AG09319 (cell line): ENCODE results near the gene PRDM16.

Experiments
- DNase-seq: peaks from one replicate; pipeline ENCODE4 v3.0.0-alpha.2; 2010; ENCODE audit warnings: low read depth; ENCODE audit errors: extremely low read depth
- CTCF ChIP-seq: IDR thresholded peaks from 2 replicates; pipeline ENCODE4 v1.5.1; 2011; ENCODE audit warnings: low read depth, mild to moderate bottlenecking, inconsistent platforms, low read length, moderate library complexity

PRDM16 gene

DNA sequence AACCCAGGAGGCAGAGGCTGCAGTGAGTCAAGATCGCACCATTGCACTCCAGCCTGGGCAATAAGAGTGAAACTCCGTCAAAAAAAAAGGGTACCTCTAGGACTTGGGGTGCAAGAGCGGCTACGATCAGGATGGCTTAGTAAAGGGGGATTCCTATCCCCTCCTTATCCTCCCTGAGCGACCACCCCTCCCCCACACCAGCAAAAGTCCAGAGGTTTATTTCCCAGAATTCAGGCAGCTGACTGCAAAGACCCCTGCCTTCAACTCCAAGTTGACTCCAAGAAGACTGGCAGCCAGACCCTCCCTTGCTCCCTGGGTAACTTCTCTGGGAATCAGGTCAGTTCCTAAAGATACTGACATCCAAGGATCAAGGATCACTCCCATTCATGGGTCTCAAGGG is 12.4 kb upstream of the PRDM16 start:
- TF ChIP-seq CTCF = no peak
- no peak for DNase-seq

DNA sequence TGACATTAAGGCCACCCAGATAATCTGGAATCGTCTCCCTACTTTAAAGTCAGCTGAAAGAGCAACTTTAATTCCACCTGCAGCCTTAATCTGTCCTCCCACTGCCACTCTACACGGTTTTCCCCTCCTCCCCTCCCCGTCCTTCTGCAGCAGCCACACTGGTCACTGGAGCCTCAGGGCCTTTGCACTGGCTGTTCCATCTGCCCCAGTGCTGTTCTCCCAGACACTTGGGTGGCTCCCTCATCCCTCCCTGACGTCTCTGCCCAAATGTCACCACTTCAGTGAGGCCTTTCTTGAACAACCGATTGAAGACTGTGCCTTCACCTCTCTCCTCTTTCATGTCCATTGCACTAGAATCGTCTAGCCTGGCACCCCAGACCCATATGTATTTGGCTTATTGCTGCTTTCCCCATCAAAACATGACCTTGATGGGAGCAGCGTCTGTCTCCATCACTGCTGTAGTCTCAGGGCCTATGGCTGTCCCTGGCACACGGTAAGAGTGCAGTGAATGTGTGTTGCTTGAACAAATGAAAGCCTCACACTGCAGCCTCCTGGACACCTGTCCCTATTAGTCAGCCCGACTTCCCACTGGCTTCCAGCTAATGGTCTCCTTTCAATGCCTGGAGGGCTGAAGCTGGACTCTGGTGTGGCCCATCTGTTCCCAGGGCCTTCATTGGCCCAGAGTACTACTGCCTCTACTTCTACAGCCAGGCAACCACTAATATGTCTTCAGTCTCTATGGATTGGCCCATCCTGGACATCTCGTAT is 10.6 kb upstream of the PRDM16 start:
- DNase-seq = no peak
- TF ChIP-seq CTCF = no peak

DNA sequence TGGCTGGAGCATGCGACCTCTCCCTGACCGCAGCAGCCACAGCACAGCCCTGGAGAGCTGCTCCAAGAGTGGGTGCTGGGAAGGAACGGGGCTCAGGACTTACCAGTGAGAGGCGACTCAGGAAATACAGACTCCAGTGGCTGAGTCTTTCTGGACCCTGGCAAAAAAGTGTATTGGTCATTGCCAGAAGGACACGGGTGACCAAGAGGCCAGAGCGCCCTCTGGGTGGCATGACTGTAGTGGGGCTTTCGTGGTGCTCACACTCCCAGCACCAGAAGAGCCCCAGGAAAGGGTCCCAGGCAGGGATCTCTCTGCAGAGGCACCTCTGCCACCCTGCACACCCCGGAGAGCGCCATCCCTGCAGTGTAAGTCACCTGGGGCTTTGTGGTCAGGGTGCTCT is 8.9 kb upstream of the PRDM16 start:
- no peak for DNase-seq
- no peak for TF ChIP-seq CTCF

DNA sequence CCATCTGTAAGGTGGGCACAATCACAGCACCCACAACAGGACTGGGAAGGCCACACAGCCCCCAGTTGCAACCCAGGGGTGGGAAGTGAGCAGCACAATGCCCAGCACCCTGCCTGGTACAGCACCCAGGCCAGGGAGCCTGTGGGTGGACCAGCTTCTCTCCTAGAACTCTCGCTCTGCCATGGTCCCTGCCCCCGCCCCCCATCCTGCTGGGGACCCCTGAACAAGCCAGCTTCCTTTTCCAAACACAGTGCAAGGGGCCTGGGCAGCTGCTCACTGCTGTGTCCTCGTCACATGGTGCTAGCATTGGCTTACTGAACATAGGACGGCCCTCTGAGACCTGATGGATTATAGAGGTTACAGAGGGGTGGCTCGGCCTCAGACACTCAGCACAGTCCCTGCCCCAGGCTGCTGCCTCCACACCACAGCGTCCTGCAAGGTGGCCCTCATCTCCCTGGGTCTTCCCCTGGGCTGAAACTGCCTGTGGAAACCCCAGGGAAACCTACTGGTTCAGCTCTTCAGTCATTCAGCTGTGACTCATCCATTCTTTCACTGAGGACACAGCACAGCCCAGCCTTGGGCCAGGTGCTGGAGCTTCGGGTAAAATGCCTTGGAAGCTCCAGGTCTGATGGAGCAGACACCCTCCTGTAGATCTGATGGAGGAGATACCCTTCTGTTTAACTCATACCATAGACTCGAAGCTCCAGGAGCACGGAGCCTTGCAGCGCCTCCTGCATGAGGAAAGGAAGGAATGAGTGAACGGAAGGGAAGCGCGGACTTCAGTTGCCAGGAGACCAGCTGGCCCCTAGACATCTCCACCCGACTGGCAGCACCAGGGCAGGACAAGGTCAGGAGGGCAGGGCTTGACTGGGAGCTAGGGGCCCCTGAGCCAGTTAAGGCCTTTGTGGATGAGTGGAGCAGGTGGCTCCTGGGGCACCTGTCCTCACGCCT is 8.1 kb upstream of the PRDM16 start:
- no peak for TF ChIP-seq CTCF
- DNase-seq = no peak

DNA sequence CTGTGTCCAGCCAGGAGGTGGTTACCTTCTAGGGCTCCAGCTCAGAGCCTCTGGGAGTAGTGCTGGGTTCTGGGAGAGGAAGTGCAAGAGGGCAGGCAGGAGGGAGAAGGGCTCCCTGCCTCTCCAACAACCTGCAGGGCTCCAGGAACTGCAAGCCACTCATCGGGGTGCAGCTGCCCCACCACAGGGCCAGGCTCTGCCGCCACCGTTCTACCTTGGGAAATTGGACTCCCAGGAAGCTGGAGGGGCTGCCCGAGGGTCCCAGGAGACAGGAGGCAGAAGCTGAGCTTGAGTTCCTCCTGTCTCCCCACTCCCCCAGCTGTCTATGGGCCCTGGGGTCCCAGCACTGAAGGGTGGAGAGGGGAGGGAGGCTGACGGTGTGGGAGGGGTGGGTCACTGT is 7.4 kb upstream of the PRDM16 start:
- no peak for TF ChIP-seq CTCF
- DNase-seq = no peak

DNA sequence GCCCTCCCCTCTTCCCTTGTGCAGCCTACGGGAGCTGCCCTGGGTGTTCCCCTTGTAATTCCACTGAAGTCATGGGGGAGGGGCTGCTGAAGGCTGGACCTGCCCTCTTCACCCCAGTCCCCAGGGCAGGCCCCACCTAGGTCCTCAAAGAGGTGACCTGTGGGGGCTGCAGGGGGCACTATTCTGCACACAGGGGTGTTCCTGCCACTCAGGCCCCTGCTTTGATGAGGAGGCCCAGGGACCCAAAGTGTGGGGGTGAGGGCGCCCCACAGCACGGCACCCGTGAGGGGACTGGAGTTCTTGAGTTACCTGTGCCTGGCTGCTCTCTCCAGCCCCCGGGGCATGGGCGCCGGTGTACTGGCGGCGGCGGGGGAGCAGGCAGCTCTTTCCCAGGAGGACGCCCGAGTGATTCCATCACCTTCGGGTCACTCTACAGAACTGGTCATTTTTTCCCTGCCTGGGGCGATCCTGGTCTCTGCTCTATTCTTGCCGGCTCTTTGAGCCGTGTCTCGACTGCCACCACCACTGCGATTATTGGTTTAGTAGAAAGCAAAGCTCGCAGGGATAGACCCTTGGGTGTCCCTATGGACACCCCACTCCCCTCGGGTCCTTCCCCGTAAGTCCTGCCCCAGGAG is 6.9 kb upstream of the PRDM16 start:
- no peak for DNase-seq
- no peak for TF ChIP-seq CTCF
